Measurements from ENCODE around the gene SPRR2E.
"Not testable (repeated sequence)": the region's sequence is repeated elsewhere in the genome, so short reads cannot be mapped to it uniquely, and the experiment has no call there.

SPRR2E gene

GRCh38 chr1:153057375-153057774 lies 37.0 kb downstream of the SPRR2E start, which contains the start of gene SPRR2A:
Gene SPRR2A, minus strand, starts transcription at chr1:153057512. Its CDS starts 777 bp downstream, at chr1:153056735.
- ATAC-seq (replicated peaks; ENCODE audit: extremely low read depth, poor library complexity, severe bottlenecking), result no peak
- H3K27me3 Mint-ChIP-seq, result peaks cover 77% of the 10 kb centered on the region

DNA sequence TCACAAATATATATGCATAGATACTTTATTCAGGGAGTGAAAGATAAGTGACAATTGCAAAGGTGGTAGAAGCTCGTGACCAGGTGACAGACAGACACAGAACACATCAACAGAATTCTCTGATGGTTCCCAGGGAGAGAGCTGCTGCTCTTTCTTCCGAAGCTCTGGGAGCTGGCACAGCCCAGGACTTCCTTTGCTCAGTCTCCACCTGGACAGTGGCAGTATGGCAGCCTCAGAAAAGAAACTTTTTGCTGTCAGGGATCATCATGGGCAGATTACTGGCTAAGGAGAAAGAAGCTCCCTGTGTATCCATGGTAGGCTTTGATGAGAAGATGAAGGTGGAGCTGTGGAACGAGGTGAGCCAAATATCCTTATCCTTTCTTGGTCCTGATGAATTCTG lies 38.2 kb downstream of the SPRR2E start:
- not testable (repeated sequence) for H3K27ac Mint-ChIP-seq (ENCODE audit: low read depth); DNase-seq (ENCODE audit: low spot score in 2 of 2); H3K4me3 Mint-ChIP-seq; H3K36me3 Mint-ChIP-seq (ENCODE audit: insufficient read depth); ATAC-seq (replicated peaks; ENCODE audit: extremely low read depth, poor library complexity, severe bottlenecking); H3K4me1 Mint-ChIP-seq; H3K9me3 Mint-ChIP-seq
- peaks cover 81% of the 10 kb centered on the region for H3K27me3 Mint-ChIP-seq

More at GRCh38 chr1:153057375-153057774, 37.0 kb downstream of the SPRR2E start, which contains the start of gene SPRR2A:
- H3K36me3 Mint-ChIP-seq (ENCODE audit: insufficient read depth), result no peaks in the 10 kb centered on the region
- no peaks in the 10 kb centered on the region for H3K4me1 Mint-ChIP-seq
- no peak within 1 kb of the TSS for H3K27ac Mint-ChIP-seq (ENCODE audit: low read depth)
- H3K4me3 Mint-ChIP-seq, result no peak within 1 kb of the TSS
- DNase-seq (ENCODE audit: low spot score in 2 of 2), result no peak
- no peaks in the 10 kb centered on the region for H3K9me3 Mint-ChIP-seq

GRCh38 chr1:153049211-153049610 lies 45.1 kb downstream of the SPRR2E start:
- ATAC-seq (replicated peaks; ENCODE audit: extremely low read depth, poor library complexity, severe bottlenecking) (no peak), DNase-seq (ENCODE audit: low spot score in 2 of 2) (no peak)
- no peaks in the 10 kb centered on the region for H3K4me1 Mint-ChIP-seq

More at GRCh38 chr1:153049211-153049610, 45.1 kb downstream of the SPRR2E start:
- Mint-ChIP-seq H3K27ac (ENCODE audit: low read depth) (no peak overlapping the region), H3K9me3 (no peaks in the 10 kb centered on the region), H3K27me3 (peaks cover 80% of the 10 kb centered on the region), H3K36me3 (ENCODE audit: insufficient read depth) (no peaks in the 10 kb centered on the region), H3K4me3 (no peak overlapping the region)

Data from central memory CD8-positive, alpha-beta T cell (primary cell).